Calu3 (cell line): ENCODE measurements around the gene RXRA. TPM values are rescaled to one million over a fixed set of nuclear protein-coding genes. Genes with fewer than 3 reads are reported as not detected.

ENCODE experiments used
- BruUV-seq: library from RNA; stranded (reverse); fragments of 400-500 nt; replicated peaks from 2 replicates; lab custom pipeline; 2021; lab: Mats Ljungman, UMichigan
- CTCF ChIA-PET: fragments of 300-600 bp; sonication (Branson Sonifier 250); formaldehyde crosslinking; loops from one replicate; lab custom pipeline; 2022; ENCODE audit warnings: antibody characterized with exemption; lab: Charles Lee
- DNase-seq: peaks from one replicate; pipeline ENCODE4 v3.0.0; 2022
- H3K27ac Mint-ChIP-seq: one replicate; pipeline ENCODE4 v1.8.0; 2022; ENCODE audit warnings: mixed read lengths; ENCODE audit not compliant: unreplicated experiment
- H3K27me3 Mint-ChIP-seq: one replicate; pipeline ENCODE4 v1.8.0; 2022; ENCODE audit warnings: mixed read lengths; ENCODE audit not compliant: unreplicated experiment
- H3K36me3 Mint-ChIP-seq: one replicate; pipeline ENCODE4 v1.8.0; 2022; ENCODE audit warnings: mild to moderate bottlenecking, moderate library complexity, mixed read lengths; ENCODE audit not compliant: insufficient read depth, unreplicated experiment
- H3K4me1 Mint-ChIP-seq: one replicate; pipeline ENCODE4 v1.8.0; 2022; ENCODE audit warnings: mild to moderate bottlenecking, low read depth, mixed read lengths; ENCODE audit not compliant: unreplicated experiment
- H3K4me3 Mint-ChIP-seq: one replicate; pipeline ENCODE4 v1.8.0; 2022; ENCODE audit warnings: mild to moderate bottlenecking, low read depth, moderate library complexity, mixed read lengths; ENCODE audit not compliant: unreplicated experiment
- H3K9me3 Mint-ChIP-seq: one replicate; pipeline ENCODE4 v1.8.0; 2022; ENCODE audit warnings: low read depth, mixed read lengths; ENCODE audit not compliant: unreplicated experiment
- CTCF ChIP-seq: fragments of 200-600 bp; IDR thresholded peaks from one replicate; pipeline ENCODE4 v1.8.0; 2022; ENCODE audit warnings: antibody characterized with exemption; ENCODE audit not compliant: unreplicated experiment
- intact Hi-C: fragments of 100-400 bp; cut with micrococcal nuclease; formaldehyde crosslinking; loops from one replicate; pipeline ENCODE4 v1.10.0; 2022; ENCODE audit not compliant: unreplicated experiment
- total RNA-seq: library from RNA; stranded (reverse); gene quantifications from 2 replicates; pipeline ENCODE4 v1.2.3, GENCODE V29; 2022

The RXRA gene
- total RNA-seq, 1 experiment from 2014 or later = 15.0 TPM

DNA sequence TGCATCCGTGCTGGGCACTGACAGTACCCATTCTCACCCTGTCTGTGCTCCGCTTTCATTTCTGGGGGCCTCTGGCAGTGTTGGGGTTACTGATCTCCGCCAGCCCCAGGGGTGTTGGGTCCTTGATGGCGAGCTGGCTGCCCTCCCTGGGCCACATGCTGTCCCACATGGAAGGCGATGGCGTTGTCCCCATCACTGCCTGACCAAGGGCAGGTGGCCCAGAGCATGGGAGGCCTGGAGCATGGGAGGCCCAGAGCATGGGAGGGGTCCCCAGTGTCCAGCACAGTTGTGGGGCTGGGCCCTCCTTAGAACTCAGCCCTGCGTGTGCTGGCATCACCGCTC lies 50.9 kb downstream of the RXRA start:
- no peak overlapping the region for H3K4me3 Mint-ChIP-seq
- no peak for TF ChIP-seq CTCF
- CTCF ChIA-PET = interaction anchor here (1.4 kb wide), 1 partner anchor 49 kb away, joined by 3 read pairs; no protein-coding TSS in a partner anchor
- no peaks in the 10 kb centered on the region for H3K27me3 Mint-ChIP-seq
- H3K36me3 Mint-ChIP-seq = peaks cover 15% of the 10 kb centered on the region
- no TSS peak for BruUV-seq
- peaks cover 26% of the 10 kb centered on the region for H3K4me1 Mint-ChIP-seq
- no peak overlapping the region for H3K27ac Mint-ChIP-seq
- H3K9me3 Mint-ChIP-seq = no peaks in the 10 kb centered on the region
- intact Hi-C loops = no loop called here
- no peak for DNase-seq

GRCh38 chr9:134377976-134378375 lies 51.7 kb downstream of the RXRA start:
- CTCF ChIA-PET = interaction anchor here (0.6 to 2.6 kb wide), 5 partner anchors 29 to 135 kb away, joined by 3 to 9 read pairs (median 3); no protein-coding TSS in a partner anchor
- no peak for TF ChIP-seq CTCF
- H3K27me3 Mint-ChIP-seq = no peaks in the 10 kb centered on the region
- DNase-seq = peak; percentile 79
- H3K4me3 Mint-ChIP-seq = no peak overlapping the region
- intact Hi-C loops = no loop called here
- BruUV-seq = no TSS peak
- H3K4me1 Mint-ChIP-seq = peaks cover 35% of the 10 kb centered on the region
- no peaks in the 10 kb centered on the region for H3K9me3 Mint-ChIP-seq
- no peak overlapping the region for H3K27ac Mint-ChIP-seq
- H3K36me3 Mint-ChIP-seq = peaks cover 15% of the 10 kb centered on the region

- CTCF ChIA-PET = interaction anchor here (0.6 to 2.6 kb wide), 7 partner anchors 13 to 74 kb away, joined by 3 to 9 read pairs (median 5); no protein-coding TSS in a partner anchor
- intact Hi-C loops = no loop called here
Observed at GRCh38 chr9:134378901-134379338, 52.7 kb downstream of the RXRA start.

DNA sequence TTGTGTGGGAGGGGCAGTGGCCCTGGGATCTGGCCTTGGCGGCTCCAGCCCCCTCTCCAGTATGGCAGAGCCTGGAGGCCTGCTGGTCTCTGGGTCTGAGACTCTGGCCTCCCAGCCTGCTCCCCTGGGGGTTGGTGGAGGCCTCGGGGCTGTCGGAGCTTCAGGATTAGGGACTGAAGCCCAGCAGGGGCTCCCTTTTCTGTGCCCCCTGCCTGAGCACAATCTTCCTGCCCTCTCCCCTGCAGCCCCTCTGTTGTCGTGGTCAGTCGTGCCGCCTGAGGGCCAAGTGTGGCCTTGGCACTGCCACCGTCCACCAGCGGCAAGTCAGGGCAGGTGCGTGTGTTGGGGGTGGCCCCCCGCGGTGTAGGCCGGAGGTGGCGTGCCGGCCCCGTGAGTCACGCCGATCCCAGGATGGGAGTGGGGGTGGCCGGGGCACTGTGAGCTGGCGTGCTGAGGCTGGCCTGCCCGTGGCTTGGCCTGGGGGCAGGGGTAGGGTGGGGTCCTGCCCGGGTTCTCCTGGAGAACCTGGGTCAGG lies 53.6 kb downstream of the RXRA start:
- no peak for TF ChIP-seq CTCF
- H3K9me3 Mint-ChIP-seq = no peaks in the 10 kb centered on the region
- H3K4me1 Mint-ChIP-seq = peaks cover 36% of the 10 kb centered on the region
- H3K4me3 Mint-ChIP-seq = peak overlapping the region; percentile 17
- peaks cover 15% of the 10 kb centered on the region for H3K36me3 Mint-ChIP-seq
- no peaks in the 10 kb centered on the region for H3K27me3 Mint-ChIP-seq
- intact Hi-C loops = no loop called here
- BruUV-seq = no TSS peak
- H3K27ac Mint-ChIP-seq = peak overlapping the region; percentile 72
- CTCF ChIA-PET = interaction anchor here (1.4 to 2.6 kb wide), 3 partner anchors 12 to 55 kb away, joined by 4 to 9 read pairs (median 5); no protein-coding TSS in a partner anchor
- peak; percentile 87 for DNase-seq

More at GRCh38 chr9:134378901-134379338, 52.7 kb downstream of the RXRA start:
- Mint-ChIP-seq H3K4me3 (no peak overlapping the region), H3K4me1 (peaks cover 36% of the 10 kb centered on the region), H3K36me3 (peaks cover 15% of the 10 kb centered on the region), H3K27ac (no peak overlapping the region), H3K27me3 (no peaks in the 10 kb centered on the region), H3K9me3 (no peaks in the 10 kb centered on the region)
- no peak for TF ChIP-seq CTCF
- peak; percentile 72 for DNase-seq
- BruUV-seq = no TSS peak
